Esophagus muscularis mucosa (tissue), 4 donors: ENCODE measurements around the gene AFF1. TPM values are rescaled to one million over a fixed set of nuclear protein-coding genes. Genes with fewer than 3 reads are reported as not detected.

Source experiments
- DNase-seq: peaks from one replicate; pipeline ENCODE4 v3.0.0-alpha.2; 2017; ENCODE audit errors: extremely low spot score
- H3K27ac ChIP-seq, 4 donors: fragments of 200-600 bp; sonication (generic); replicated peaks in 1 of 4; 1 replicate in 3 of 4; 2 replicates in 1 of 4; pipeline ENCODE4 v1.5.1; 2016 to 2019; ENCODE audit warnings: mild to moderate bottlenecking in 1 of 4
- H3K27me3 ChIP-seq, 4 donors: fragments of 200-600 bp; sonication (generic); one replicate each; pipeline versions ENCODE4 v1.5.1 to v1.6.0; 2016 to 2019
- H3K36me3 ChIP-seq, 4 donors: fragments of 200-600 bp; sonication (generic); one replicate each; pipeline ENCODE4 v1.5.1; 2016 to 2019
- H3K4me1 ChIP-seq, 4 donors: fragments of 200-600 bp; sonication (generic); one replicate each; pipeline ENCODE4 v1.5.1; 2016 to 2019
- H3K4me3 ChIP-seq, 4 donors: fragments of 200-600 bp; sonication (generic); 1 replicate in 2 of 4; 2 replicates in 2 of 4; pipeline ENCODE4 v1.5.1; 2016 to 2019; ENCODE audit warnings: mild to moderate bottlenecking in 4 of 4, moderate library complexity in 1 of 4
- H3K9me3 ChIP-seq, 4 donors: fragments of 200-600 bp; sonication (generic); 1 replicate in 3 of 4; 2 replicates in 1 of 4; pipeline ENCODE4 v1.5.1; 2016 to 2019
- CTCF ChIP-seq, 3 experiments: fragments of 200-600 bp in 2 of 3; fragments of 450-650 bp in 1 of 3; sonication (generic) in 2 of 3; IDR thresholded peaks; one replicate each; pipeline ENCODE4 v1.5.1; 2017 to 2019; ENCODE audit warnings: antibody characterized with exemption in 3 of 3, mild to moderate bottlenecking in 2 of 3, moderate library complexity in 1 of 3
- EP300 ChIP-seq: sonication (generic); formaldehyde crosslinking; IDR thresholded peaks from one replicate; pipeline ENCODE4 v1.6.1; 2017; ENCODE audit warnings: antibody characterized with exemption
- POLR2A ChIP-seq: fragments of 450-650 bp; IDR thresholded peaks from one replicate; pipeline ENCODE4 v1.6.1; 2017; ENCODE audit warnings: antibody characterized with exemption, moderate library complexity, mild to moderate bottlenecking, low read depth
- POLR2AphosphoS5 ChIP-seq, 2 donors: sonication (generic); formaldehyde crosslinking; IDR thresholded peaks; one replicate each; pipeline ENCODE4 v1.6.1; 2017; ENCODE audit warnings: antibody characterized with exemption in 2 of 2
- WGBS: methylation state at CpG from one replicate; pipeline ENCODE4 v1.1.5; 2018; 5-methylcytosine and 5-hydroxymethylcytosine counted together
- intact Hi-C: fragments of 100-400 bp; cut with DNase I; formaldehyde crosslinking; loops from one replicate; pipeline ENCODE4 v1.15.1; 2023
- total RNA-seq, 4 donors: library from RNA; depleted of rRNA; stranded (reverse); fragments of >200 nt; gene quantifications; one replicate each; pipeline versions ENCODE4 v1.1.0 to v1.2.1, GENCODE V29; 2016

AFF1 gene
- total RNA-seq, 4 donors from 2014 or later: 53.6 to 85.2 (median 70.6) TPM

DNA sequence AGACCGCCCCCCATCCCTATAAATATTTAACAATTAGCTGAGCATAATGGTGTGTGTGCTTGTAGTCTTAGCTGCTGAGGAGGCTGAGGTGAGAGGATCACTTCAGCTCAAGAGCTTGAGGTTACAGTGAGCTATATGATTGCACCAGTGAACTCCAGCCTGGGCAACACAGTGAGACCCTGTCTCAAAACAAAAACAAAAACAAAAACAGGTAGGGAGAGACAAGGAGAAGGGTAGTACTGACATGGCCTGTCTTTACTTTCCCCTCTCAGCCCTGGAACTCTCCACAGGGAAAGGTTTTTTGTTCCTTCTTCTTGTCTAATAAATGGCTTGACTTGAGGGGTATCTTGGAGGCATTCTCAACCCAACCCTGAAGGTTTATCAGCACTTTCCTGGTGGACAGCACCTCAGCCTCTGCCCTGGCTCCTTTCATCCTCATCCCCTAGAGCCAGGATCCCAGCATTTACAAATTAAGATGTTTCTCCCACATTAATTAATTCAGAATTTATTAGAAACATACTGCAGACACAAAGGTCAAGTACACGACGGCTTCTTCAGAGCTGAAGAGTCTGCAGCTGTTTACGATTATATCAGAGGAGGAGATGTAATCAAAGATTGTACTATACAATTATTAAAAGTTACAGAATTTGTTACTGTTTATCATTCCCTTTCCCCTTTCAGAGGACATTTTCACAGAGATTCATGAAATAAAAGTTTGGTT, 131.8 kb downstream of the AFF1 start:
- 85% methylated on average over 4 of the region's 4 CpGs for WGBS
- no peaks in the 10 kb centered on the region for H3K9me3 ChIP-seq
- TF ChIP-seq EP300 (no peak), POLR2AphosphoS5 (IDR thresholded peaks at IDR 0.05) (no peak), POLR2A (no peak), CTCF (IDR thresholded peaks at IDR 0.05) (no peak)
- DNase-seq: no peak
- no peak overlapping the region for H3K27ac ChIP-seq
- peaks cover 31 to 58% (median 46%) of the 10 kb centered on the region in 4 donors for H3K4me1 ChIP-seq
- H3K27me3 ChIP-seq: no peaks in the 10 kb centered on the region
- no peak overlapping the region for H3K4me3 ChIP-seq
- peaks cover 0 to 7% (median 2%) of the 10 kb centered on the region in 4 donors for H3K36me3 ChIP-seq
- intact Hi-C loops: no loop called here

DNA sequence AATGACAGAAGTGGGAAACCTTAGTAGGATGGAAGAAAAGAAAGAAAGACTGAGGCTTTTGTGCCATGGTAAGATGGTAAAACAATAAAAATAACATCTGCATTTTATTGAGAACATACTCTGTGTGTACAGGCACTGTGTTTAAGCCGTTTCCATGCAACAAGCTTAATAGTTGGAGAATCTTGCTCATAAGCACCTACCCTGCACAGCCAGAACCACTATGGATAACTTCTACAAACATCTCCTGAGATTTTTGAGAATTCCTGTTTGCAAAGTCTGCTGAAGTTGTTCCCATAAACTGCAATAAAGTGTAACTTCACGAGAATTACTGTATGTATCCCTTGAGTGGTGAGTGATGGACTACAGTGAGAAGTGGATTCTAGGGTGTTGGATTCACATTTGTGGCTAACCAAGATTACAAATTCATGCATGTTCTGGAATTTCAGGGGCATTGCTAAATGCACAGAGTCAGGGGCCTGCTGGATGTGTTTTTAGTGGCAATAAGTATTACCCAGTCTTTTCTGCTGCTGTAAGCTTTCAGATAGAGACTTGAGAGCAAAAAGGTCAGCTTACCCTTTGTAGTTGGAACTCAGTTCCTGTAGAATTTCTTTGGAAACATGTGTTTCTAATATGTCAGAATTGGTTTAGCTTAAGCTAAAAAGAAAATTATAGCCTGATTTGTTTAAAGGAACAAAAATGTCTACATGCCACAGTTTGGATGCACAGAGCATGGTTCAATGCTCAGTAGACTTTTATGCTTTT, 132.5 kb downstream of the AFF1 start:
- TF ChIP-seq POLR2A (no peak), POLR2AphosphoS5 (IDR thresholded peaks at IDR 0.05) (no peak), EP300 (no peak), CTCF (IDR thresholded peaks at IDR 0.05) (no peak)
- intact Hi-C loops: no loop called here
- H3K27me3 ChIP-seq: no peaks in the 10 kb centered on the region
- no peak overlapping the region for H3K27ac ChIP-seq
- H3K36me3 ChIP-seq: peaks cover 0 to 7% (median 2%) of the 10 kb centered on the region in 4 donors
- H3K4me3 ChIP-seq: no peak overlapping the region
- 67% methylated on average over 2 of the region's 2 CpGs for WGBS
- H3K9me3 ChIP-seq: no peaks in the 10 kb centered on the region
- H3K4me1 ChIP-seq: peaks cover 31 to 64% (median 47%) of the 10 kb centered on the region in 4 donors
- no peak for DNase-seq

DNA sequence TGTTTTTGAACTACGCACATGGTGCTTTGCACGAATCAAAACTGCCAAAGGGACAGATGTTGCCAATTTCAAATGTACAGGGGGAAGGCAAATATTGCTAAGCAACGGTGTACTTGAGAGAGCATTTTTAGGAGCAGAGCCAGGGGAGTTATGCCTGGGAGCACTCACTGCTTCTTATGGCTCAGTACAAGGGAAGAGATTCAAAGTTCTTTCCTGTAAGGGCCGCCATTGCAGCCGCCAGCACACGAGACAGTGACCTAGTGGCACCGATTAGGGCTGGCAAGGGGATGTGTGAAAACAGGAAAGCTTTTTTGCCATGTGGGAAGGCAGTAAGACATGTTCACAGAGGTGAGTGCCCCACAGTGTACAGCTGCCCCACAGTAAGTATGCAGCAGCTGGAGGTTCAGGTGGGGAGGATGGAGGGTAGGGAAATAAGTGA, 133.8 kb downstream of the AFF1 start:
- intact Hi-C loops: no loop called here
- no peak overlapping the region for H3K4me3 ChIP-seq
- DNase-seq: no peak
- H3K9me3 ChIP-seq: no peaks in the 10 kb centered on the region
- H3K27ac ChIP-seq: peak overlapping the region; percentile 53 to 73 (median 70)
- H3K36me3 ChIP-seq: peaks cover 0 to 7% (median 2%) of the 10 kb centered on the region in 4 donors
- no peak for TF ChIP-seq POLR2A
- TF ChIP-seq POLR2AphosphoS5 (IDR thresholded peaks at IDR 0.05): no peak
- TF ChIP-seq CTCF (IDR thresholded peaks at IDR 0.05): no peak
- TF ChIP-seq EP300: no peak
- no peaks in the 10 kb centered on the region for H3K27me3 ChIP-seq
- WGBS: 46% methylated on average over 3 of the region's 7 CpGs
- H3K4me1 ChIP-seq: peaks cover 44 to 73% (median 59%) of the 10 kb centered on the region in 4 donors

GRCh38 chr4:87069037-87069742, 134.4 kb downstream of the AFF1 start:
- Histone ChIP-seq H3K27ac (peak overlapping the region; percentile 53 to 73 (median 70)), H3K36me3 (peaks cover 0 to 7% (median 2%) of the 10 kb centered on the region in 4 donors)

More at GRCh38 chr4:87069037-87069742, 134.4 kb downstream of the AFF1 start:
- Histone ChIP-seq H3K4me1 (peaks cover 50 to 73% (median 65%) of the 10 kb centered on the region in 4 donors), H3K9me3 (no peaks in the 10 kb centered on the region), H3K27me3 (no peaks in the 10 kb centered on the region), H3K4me3 (no peak overlapping the region)
- intact Hi-C loops: no loop called here
- WGBS: 68% methylated on average over 3 of the region's 3 CpGs
- TF ChIP-seq POLR2AphosphoS5 (IDR thresholded peaks at IDR 0.05) (no peak), POLR2A (no peak), CTCF (IDR thresholded peaks at IDR 0.05) (no peak), EP300 (no peak)
- DNase-seq: no peak
